HTR-8/SVneo (cell line): ENCODE results near the gene UBE4B.
"Not testable (repeated sequence)": the region's sequence is repeated elsewhere in the genome, so short reads cannot be mapped to it uniquely, and the experiment has no call there.

ENCODE experiments used
- DNase-seq: peaks from one replicate; pipeline ENCODE4 v3.0.0; 2011; ENCODE audit warnings: low spot score, mixed read lengths; ENCODE audit not compliant: insufficient read length
- FAIRE-seq: peaks from 2 replicates; lab custom pipeline; 2011; peaks lifted over from hg19 to GRCh38; lab: Jason Lieb, UNC

Gene UBE4B

DNA sequence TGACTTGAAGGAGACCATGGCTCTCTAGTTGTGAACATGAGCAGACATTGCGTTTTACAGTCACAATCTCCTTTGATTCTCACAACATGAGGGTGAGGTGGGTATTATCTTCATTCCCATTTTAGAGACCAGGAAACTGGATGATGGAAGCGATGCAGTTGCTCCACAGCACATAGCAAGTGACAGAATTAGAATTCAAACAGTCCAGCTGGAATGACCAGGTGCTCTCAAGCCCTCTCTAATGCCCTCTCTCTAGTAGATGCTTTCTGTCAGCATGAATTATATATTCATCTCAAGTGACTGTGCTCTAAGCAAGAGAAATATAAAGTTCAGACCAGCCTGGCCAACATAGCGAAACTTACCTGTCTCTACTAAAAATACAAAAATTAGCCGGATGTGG, 167.9 kb downstream of the UBE4B start:
- no peak for FAIRE-seq

DNA sequence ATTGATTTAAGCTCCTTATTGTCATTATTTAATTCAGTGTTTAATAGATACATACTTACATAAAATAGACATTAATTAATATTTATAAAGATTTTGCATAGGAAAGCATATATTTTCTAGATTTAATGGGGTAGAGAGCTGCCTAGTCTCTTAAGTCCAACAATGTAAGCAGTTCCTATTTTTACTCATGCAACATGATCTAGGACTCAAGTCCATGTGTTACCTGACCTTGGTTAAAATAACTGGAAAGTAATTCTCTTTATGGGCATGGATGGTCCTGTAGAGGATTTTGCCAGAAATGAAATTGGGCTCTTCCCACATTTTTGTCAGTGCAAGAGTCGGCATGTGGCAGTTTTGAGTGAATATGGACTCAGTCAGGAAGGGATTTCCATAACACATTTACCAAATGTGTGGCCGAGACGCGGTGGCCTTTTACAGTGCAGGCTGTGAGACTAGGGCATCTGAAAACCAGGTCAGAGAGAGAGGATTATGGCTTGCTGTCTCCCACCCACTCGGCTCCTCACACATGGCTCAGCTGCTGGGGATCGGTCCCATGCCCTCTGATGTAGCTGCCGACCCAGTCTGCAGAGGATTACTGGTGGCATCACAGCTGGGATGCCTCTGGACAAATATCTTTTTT, 171.4 kb downstream of the UBE4B start:
- DNase-seq = no peak
- FAIRE-seq = no peak

More for the DNA sequence above, 167.9 kb downstream of the UBE4B start:
- DNase-seq = no peak

DNA sequence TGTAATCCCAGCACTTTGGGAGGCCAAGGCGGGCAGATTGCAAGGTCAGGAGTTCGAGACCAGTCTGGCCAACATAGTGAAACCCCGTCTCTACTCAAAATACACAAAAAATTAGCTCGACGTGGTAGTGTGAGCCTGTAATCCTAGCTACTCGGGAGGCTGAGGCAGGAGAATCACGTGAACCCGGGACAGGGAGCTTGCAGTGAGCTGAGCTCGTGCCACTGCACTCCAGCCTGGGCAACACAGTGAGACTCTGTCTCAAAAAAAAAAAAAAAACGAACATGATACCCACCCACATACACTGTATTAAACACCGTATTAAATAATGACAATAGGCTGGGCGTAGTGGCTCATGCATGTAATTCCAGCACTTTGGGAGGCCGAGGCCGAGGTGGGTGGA, 172.4 kb downstream of the UBE4B start:
- DNase-seq, FAIRE-seq: not testable (repeated sequence)

DNA sequence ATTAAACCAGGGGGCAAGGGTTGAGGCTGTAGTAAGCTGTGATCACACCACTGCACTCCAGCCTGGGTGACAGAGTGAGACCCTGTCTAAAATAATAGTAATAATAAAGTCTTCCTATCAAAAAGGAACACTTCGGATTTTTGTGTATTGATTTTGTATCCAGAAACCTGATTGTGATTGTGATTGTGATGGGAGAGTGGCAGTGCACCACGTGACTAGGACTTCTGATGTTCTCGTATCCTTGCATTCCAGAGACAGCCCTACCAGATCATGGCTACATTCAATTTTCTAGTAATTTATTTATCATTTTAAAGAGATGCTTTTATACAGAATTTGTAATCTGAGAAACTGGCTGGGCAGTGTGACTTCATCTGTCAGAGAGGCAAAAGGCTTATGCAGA, 175.1 kb downstream of the UBE4B start:
- DNase-seq (no peak), FAIRE-seq (no peak)

DNA sequence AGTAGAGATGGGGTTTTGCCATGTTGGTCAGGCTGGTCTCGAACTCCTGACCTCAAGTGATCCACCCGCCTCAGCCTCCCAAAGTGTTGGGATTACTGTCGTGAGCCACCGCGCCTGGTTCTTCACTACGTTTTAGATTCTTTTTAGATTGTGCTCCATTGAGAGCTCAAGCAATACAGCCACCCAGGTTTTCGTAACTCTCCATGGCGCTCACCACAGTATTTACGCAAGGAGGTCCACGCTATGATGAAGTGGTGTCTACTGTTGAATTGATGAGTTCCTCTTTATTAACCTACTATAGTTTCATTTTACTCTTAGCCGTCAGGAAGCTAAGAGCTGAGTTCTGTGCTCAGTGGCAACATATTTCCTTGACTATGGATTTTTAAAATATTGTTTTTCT, 175.8 kb downstream of the UBE4B start:
- no peak for FAIRE-seq
- DNase-seq = no peak

DNA sequence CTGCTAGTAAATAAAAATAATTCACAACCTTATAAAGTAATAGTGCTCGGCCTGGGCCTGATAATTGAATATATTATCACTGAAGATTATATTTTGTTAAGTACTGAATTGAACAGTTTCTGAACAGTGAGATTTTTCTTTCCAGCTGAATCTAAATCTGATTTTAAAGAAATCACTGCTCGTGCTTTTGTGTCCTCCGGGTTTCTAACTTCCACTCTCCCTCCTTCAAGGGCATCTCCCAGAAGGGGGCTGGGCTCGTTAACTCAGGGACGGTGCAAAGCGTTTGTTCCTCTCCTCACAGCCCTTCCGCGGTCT, 176.8 kb downstream of the UBE4B start:
- DNase-seq (no peak), FAIRE-seq (no peak)

DNA sequence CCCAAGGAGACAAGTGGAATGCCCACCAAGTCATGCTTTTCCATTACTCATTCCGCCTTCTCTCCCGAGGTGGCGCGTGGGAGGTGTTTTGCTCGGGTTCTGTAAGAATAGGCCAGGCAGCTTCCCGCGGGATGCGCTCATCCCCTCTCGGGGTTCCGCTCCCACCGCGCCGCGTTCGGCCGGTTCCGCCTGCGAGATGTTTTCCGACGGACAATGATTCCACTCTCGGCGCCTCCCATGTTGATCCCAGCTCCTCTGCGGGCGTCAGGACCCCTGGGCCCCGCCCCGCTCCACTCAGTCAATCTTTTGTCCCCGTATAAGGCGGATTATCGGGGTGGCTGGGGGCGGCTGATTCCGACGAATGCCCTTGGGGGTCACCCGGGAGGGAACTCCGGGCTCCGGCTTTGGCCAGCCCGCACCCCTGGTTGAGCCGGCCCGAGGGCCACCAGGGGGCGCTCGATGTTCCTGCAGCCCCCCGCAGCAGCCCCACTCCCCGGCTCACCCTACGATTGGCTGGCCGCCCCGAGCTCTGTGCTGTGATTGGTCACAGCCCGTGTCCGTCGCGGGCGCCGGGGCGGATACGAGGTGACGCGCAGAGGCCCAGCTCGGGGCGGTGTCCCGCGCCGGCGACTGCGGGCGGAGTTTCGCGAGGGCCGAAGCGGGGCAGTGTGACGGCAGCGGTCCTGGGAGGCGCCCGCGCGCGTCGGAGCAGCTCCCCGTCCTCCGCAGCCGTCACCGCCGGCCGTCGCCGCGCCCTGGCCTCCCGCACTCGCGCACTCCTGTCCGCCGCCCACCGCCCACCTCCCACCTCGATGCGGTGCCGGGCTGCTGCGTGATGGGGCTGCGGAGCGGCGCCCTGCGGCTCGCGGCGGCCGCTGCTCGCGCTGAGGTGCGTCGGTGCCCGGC, 177.4 kb downstream of the UBE4B start, which contains the start of gene KIF1B:
TSS of gene KIF1B (plus strand) at position 666 of the 906 bp plus-strand sequence. CDS start 21,759 bp downstream, outside the sequence.
- peak; percentile 44 for FAIRE-seq
- peak; percentile 98 for DNase-seq

DNA sequence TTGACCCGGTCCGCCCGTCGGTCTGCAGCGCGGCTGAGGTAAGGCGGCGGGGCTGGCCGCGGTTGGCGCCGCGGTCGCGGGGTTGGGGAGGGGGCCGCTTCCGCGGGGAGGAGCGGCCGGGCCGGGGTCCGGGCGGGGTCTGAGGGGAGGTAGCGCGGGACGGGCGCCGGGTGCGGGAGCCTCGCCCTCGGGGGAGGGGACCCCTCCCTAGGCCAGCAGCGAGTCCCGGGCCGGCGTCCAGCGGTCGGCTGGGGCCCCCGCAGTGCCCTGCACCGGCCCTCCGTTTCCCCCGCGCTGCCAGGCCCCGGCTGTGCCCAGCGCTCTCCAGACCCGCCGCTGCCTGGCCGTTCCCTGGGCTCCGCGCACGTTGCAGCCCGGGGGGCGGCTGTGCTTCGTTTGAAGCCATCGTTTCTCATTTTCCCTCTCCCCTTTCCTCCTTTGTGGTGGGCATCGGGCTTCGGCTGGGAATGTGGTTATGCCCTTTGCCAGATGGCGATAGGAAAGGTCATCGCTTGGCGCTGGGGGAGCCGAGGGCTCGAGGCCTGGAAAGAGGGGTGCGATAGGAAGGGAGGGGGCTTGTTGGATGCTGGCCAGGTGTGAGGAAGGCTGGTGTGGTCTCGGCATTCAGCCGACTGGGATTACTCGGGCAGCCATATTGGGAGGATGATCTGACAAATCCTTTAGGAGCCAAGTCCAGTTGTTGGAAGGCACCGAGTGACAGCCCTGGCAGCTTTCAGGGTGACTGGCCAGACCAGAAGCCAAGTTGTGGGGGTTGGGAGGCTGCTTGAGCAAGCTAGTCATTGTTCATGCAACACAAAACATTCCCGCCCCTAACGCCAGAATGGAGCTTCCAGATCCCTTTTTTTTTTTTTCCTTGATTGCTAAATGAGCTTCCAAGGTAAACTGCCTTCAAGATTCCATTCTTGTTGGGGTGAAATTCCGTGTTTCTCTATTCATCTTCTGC, 178.4 kb downstream of the UBE4B start:
- DNase-seq (peak; percentile 49), FAIRE-seq (no peak)

DNA sequence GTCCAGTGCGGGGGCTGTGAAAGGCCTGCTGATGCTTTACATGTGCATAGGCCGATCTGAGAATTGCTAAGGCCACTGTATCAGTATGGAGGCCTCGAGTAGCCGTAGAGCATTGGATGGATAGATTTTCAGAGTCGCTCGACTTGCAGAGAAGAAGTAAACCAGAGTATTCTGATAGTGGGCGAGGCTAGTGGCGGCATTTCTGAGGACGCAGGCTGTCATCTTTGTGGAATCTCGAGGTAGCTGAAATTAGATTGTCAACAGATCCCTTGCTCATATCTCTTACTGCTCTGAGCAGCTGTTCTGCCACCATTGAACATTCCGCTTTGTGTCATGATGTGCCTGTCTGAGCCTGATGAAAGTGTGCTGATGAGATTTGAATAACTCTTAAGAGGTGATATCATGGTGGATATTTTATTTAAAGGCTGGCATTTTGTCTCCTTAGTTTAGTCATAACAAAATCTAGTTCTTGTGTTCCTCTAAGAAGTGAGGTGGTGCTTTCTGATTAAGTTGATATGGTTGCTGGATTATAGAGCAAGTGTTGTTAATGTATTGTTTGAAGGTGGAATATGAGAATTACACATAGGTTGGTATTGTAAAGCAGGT, 179.2 kb downstream of the UBE4B start:
- no peak for FAIRE-seq
- DNase-seq = no peak

DNA sequence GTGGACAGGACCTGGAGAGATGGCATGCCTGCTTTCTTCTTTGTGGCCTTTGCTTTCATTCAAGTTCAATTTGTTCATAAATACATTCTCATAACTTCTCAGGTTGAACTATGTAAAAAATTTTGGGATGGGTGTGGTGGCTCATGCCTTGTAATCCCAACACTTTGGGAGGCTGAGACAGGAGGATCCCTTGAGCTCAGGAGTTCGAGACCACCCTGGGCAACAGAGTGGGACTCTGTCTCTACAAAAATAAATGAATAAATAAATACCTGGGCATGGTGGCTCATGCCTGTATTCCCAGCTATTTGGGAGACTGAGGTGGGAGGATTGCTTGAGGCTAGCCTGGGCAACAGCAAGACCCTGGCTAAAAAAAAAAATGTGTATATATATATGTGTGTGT, 179.7 kb downstream of the UBE4B start:
- DNase-seq = no peak
- FAIRE-seq = no peak

DNA sequence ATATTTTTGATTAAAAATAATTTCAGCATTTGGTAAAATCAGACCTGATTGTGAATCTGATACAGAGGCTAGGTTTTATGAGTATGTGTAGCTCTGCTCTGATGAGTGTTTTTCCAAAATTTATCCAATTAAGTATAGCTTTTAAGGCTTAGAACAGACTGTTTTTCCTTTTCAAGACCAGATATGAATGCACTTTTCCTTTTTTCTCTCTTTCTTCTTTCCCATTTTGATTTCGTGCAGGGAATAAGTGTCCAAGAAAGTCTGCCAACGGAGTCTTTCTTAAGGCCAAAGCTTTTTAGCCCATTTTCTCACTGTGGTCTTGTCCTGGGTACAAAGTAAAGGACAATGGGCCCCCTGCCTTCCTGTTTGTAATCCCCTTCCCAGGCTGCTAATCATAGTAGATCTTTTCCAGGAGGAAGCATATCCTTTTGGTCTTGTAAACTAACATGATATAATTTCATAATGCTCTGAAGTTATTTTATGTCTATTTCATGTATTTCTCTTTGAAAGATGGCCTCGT, 180.5 kb downstream of the UBE4B start:
- FAIRE-seq = no peak
- no peak for DNase-seq

DNA sequence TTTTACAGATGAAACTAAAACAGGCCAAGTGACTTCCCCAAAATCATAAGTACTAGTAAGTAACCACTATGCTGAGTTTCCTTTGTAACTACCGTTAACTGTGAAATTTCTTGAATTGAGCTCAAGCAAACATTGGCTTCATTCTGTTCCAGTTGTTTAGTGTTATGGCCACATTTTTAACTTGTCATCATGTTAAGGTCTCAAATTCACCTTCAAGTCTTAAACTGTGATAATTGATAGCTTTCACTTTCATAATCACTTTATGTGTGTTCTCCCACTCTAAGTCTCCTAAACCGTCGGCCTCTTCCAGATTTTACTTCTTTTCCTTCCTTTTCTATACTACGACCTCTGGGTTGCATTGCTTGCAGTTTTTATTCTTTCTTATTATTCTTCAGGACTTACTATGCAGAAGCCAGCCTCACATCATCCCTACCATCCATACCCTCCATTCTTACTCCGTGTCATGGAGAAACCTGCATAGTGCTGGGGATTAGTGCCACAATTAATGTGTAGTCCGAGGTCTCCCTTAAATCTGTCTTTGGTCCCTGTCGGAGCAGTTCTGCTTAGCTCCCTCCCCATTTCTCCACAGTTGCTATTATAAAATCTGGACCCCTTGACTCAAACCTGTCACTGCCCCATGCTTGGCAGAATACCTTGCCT, 183.5 kb downstream of the UBE4B start:
- DNase-seq (no peak), FAIRE-seq (no peak)

DNA sequence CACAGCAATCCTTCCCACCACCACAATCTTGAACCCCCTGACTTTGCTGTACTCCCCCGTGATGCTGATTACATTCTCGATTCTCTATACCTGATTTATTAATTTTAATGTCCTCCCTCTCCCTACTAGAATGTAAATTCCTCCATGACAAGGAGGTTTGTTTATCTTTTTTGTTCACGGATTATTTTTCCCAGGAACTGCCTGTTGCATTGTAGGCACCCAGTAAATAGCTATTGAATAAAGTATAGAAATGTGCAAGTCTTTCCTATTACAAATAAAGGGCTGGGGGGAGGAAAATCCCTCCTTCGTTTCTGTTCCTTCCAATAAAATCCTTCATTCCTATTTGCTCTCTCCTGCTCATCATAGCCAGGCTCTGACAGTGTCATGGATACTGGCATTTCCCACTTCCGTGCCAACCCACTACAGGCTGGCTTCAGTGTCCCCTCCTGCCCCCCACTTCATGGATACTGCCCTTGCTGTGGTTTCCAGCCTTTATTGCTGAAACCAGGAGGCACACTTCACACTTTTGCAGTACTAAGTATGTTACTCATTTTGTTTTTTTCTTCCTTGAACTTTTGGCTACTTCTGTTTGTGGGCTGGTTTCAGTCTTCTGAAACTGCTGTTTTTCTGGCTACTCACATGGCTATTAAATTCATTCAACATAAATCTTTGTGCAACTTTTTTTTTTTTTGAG, 185.1 kb downstream of the UBE4B start:
- DNase-seq (no peak), FAIRE-seq (peak; percentile 26)

DNA sequence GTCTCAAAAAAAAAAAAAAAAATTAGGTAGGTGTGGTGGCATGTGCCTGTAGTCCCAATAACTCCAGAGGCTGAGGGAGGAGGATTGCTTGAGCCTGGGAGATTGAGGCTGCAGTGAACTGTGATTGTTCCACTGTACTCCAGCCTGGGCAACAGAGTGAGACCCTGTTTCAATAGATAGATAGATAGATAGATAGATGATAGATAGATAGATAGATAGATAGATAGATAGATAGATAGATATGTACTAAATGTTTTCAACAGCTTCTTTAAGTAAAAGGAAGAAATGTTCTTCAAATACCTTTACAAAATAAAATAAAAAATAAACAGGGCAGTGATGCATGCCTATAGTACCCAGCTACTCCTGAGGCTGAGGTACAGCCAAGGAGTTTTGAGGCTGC, 187.4 kb downstream of the UBE4B start:
- DNase-seq (no peak), FAIRE-seq (no peak)

DNA sequence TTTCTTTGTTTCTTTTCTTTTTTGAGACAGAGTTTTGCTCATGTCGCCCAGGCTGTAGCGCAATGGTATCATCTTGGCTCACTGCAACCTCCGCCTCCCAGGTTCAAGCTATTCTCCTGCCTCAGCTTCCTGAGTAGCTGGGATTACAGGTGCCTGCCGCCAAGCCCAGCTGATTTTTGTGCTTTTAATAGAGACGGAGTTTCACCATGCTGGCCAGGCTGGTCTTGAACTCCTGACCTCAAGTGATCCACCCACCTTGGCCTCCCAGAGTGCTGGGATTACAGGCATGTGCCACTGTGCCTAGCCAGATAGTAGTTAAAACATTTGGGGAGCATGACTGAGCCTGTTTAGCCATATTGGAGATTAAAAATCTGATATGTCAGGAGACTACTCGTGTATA, 187.9 kb downstream of the UBE4B start:
- not testable (repeated sequence) for FAIRE-seq

DNA sequence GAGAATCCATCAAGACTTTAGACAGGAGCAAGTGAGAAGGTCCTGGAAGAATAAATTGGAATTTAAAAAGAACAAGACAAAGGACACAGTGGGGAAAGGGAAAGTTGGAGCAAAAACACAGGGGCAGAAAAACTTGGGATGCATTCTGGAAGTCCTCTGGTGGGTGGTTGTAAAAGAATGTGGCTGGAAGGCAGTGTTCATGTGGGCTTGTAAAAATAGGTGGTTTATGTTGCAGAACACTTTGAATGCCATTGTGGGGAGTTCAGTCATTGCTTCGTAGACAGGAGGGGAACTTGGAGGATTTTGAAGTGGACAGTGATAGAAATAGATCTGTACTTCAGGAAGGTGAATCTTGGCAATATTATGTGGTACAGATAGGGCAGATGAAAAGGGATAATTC, 192.8 kb downstream of the UBE4B start:
- no peak for FAIRE-seq

More for the DNA sequence above, 187.9 kb downstream of the UBE4B start:
- not testable (repeated sequence) for DNase-seq

DNA sequence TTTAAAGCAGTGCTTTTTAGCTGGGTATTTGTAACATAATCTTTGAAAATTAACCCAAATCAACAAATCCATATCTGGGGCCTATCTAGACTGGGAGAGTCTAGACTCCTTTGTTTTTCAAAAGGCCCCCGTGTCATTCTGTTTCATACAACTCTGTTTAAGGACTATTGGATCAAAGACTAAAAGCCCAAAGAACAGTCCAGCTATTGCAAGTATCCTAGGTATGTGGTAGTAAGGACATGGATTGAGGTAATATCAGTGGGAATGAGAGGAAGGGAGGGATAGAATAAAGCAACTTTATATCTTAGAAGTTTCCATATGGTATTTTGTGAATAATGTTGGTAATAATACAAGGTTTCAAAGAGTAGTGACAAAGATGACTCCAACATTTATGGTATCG, 195.8 kb downstream of the UBE4B start:
- no peak for DNase-seq
- FAIRE-seq = no peak

More for the DNA sequence above, 192.8 kb downstream of the UBE4B start:
- no peak for DNase-seq

DNA sequence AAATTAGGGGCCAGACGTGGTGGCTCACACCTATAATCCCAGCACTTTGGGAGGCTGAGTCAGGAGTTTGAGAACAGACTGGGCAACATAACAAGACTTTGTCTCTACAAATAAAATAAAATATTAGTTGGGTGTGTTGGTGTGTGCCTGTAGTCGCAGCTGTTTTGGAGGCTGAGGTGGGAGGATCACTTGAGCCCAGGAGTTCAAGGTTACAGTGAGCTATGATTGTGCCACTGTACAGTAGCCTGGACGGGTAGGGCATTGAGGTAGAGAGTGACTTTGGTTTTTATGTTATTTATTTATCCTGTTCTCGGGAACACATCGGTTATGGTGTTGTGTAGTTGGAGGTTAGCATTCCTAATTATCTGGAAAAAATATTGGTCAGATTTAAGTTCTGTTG, 197.1 kb downstream of the UBE4B start:
- DNase-seq = no peak
- FAIRE-seq = no peak
